Measurements from ENCODE around the gene ANO2. TPM values are rescaled to one million over a fixed set of nuclear protein-coding genes. Genes with fewer than 3 reads are reported as not detected.

ANO2 gene
- total and polyA plus RNA-seq, 2 experiments from 2014 or later, result 2.3 to 4.6 TPM

GRCh38 chr12:5807090-5807414 is 138.0 kb downstream of the ANO2 start:
- Mint-ChIP-seq H3K4me3 (no peak overlapping the region), H3K27ac (no peak overlapping the region), H3K36me3 (ENCODE audit: low read depth) (no peaks in the 10 kb centered on the region), H3K9me3 (no peaks in the 10 kb centered on the region), H3K27me3 (ENCODE audit: insufficient read depth, low read depth, poor library complexity) (peaks cover 5% of the 10 kb centered on the region), H3K4me1 (peaks cover 10% of the 10 kb centered on the region; the same call in 2 of the 3 replicates)
- H3K36me3 ChIP-seq (ENCODE audit: insufficient read depth), result no peaks in the 10 kb centered on the region
- no peaks in the 10 kb centered on the region for H4K20me1 ChIP-seq (replicated peaks; ENCODE audit: insufficient read depth)
- TF ChIP-seq, protein P1, sequence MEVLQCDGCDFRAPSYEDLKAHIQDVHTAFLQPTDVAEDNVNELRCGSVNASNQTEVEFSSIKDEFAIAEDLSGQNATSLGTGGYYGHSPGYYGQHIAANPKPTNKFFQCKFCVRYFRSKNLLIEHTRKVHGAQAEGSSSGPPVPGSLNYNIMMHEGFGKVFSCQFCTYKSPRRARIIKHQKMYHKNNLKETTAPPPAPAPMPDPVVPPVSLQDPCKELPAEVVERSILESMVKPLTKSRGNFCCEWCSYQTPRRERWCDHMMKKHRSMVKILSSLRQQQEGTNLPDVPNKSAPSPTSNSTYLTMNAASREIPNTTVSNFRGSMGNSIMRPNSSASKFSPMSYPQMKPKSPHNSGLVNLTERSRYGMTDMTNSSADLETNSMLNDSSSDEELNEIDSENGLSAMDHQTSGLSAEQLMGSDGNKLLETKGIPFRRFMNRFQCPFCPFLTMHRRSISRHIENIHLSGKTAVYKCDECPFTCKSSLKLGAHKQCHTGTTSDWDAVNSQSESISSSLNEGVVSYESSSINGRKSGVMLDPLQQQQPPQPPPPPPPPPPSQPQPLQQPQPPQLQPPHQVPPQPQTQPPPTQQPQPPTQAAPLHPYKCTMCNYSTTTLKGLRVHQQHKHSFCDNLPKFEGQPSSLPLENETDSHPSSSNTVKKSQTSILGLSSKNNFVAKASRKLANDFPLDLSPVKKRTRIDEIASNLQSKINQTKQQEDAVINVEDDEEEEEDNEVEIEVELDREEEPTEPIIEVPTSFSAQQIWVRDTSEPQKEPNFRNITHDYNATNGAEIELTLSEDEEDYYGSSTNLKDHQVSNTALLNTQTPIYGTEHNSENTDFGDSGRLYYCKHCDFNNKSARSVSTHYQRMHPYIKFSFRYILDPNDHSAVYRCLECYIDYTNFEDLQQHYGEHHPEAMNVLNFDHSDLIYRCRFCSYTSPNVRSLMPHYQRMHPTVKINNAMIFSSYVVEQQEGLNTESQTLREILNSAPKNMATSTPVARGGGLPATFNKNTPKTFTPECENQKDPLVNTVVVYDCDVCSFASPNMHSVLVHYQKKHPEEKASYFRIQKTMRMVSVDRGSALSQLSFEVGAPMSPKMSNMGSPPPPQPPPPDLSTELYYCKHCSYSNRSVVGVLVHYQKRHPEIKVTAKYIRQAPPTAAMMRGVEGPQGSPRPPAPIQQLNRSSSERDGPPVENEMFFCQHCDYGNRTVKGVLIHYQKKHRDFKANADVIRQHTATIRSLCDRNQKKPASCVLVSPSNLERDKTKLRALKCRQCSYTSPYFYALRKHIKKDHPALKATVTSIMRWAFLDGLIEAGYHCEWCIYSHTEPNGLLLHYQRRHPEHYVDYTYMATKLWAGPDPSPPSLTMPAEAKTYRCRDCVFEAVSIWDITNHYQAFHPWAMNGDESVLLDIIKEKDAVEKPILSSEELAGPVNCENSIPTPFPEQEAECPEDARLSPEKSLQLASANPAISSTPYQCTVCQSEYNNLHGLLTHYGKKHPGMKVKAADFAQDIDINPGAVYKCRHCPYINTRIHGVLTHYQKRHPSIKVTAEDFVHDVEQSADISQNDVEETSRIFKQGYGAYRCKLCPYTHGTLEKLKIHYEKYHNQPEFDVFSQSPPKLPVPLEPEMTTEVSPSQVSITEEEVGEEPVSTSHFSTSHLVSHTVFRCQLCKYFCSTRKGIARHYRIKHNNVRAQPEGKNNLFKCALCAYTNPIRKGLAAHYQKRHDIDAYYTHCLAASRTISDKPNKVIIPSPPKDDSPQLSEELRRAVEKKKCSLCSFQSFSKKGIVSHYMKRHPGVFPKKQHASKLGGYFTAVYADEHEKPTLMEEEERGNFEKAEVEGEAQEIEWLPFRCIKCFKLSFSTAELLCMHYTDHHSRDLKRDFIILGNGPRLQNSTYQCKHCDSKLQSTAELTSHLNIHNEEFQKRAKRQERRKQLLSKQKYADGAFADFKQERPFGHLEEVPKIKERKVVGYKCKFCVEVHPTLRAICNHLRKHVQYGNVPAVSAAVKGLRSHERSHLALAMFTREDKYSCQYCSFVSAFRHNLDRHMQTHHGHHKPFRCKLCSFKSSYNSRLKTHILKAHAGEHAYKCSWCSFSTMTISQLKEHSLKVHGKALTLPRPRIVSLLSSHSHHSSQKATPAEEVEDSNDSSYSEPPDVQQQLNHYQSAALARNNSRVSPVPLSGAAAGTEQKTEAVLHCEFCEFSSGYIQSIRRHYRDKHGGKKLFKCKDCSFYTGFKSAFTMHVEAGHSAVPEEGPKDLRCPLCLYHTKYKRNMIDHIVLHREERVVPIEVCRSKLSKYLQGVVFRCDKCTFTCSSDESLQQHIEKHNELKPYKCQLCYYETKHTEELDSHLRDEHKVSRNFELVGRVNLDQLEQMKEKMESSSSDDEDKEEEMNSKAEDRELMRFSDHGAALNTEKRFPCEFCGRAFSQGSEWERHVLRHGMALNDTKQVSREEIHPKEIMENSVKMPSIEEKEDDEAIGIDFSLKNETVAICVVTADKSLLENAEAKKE (CRISPR knock-in tag; IDR thresholded peaks at IDR 0.05), result no peak
- TF ChIP-seq EZH2 (IDR thresholded peaks at IDR 0.05; ENCODE audit: low read depth, unreplicated experiment), result no peak
- TF ChIP-seq, protein P2, sequence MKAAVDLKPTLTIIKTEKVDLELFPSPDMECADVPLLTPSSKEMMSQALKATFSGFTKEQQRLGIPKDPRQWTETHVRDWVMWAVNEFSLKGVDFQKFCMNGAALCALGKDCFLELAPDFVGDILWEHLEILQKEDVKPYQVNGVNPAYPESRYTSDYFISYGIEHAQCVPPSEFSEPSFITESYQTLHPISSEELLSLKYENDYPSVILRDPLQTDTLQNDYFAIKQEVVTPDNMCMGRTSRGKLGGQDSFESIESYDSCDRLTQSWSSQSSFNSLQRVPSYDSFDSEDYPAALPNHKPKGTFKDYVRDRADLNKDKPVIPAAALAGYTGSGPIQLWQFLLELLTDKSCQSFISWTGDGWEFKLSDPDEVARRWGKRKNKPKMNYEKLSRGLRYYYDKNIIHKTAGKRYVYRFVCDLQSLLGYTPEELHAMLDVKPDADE (IDR thresholded peaks at IDR 0.05), result no peak
- no peak for TF ChIP-seq POLR2AphosphoS5 (IDR thresholded peaks at IDR 0.05; ENCODE audit: low read depth)
- no peak for TF ChIP-seq NANOG (IDR thresholded peaks at IDR 0.05; ENCODE audit: borderline replicate concordance)
- TF ChIP-seq STAT1 (IDR thresholded peaks at IDR 0.05; ENCODE audit: unreplicated experiment), result no peak
- TF ChIP-seq ZNF331 (CRISPR knock-in tag; IDR thresholded peaks at IDR 0.05; ENCODE audit: low read depth), result no peak
- TF ChIP-seq ZNF114 (CRISPR knock-in tag; IDR thresholded peaks at IDR 0.05), result no peak
- TF ChIP-seq CREB1 (CRISPR knock-in tag; IDR thresholded peaks at IDR 0.05; ENCODE audit: low read depth), result no peak
- TF ChIP-seq EZH2phosphoT487 (IDR thresholded peaks at IDR 0.05; ENCODE audit: unreplicated experiment), result no peak
- ATAC-seq (no peak), DNase-seq (ENCODE audit: low spot score) (no peak)
- no peak overlapping the region for H3K27ac ChIP-seq (ENCODE audit: low read depth)
- no peak overlapping the region for H2AFZ ChIP-seq
- no peak overlapping the region for H3K4me3 ChIP-seq
- no peaks in the 10 kb centered on the region for H3F3A ChIP-seq (replicated peaks; ENCODE audit: low read depth)
- no peaks in the 10 kb centered on the region for H3K79me2 ChIP-seq (replicated peaks; ENCODE audit: insufficient read depth)
- H3K9me2 ChIP-seq (ENCODE audit: insufficient read depth), result 0 out of 2 replicates have a peak, but pooled peaks cover 6% of the 10 kb centered on the region
- no peaks in the 10 kb centered on the region for H3K4me1 ChIP-seq (ENCODE audit: insufficient read depth)
- H3K27me3 ChIP-seq (ENCODE audit: insufficient read depth), result no peaks in the 10 kb centered on the region
- H3K4me2 ChIP-seq, result no peak overlapping the region

Measured in GM23338 (cell line).